Panc1 (cell line): ENCODE data around the gene TRAF3IP1. TPM values are rescaled to one million over a fixed set of nuclear protein-coding genes. Genes with fewer than 3 reads are reported as not detected.

ENCODE experiments used
- ATAC-seq: fragments of 200-7000 bp; cut with Tn5 transposase; 2 replicates; pipeline ENCODE4 v1.9.1; 2020; ENCODE audit warnings: mild to moderate bottlenecking, moderate library complexity
- BruUV-seq: library from RNA; stranded (reverse); fragments of 400-500 nt; replicated peaks from 2 replicates; lab custom pipeline; 2021; lab: Mats Ljungman, UMichigan
- CTCF ChIA-PET: fragments of 300-600 bp; sonication (Branson Sonifier 250); formaldehyde crosslinking; loops from one replicate; lab custom pipeline; 2022; ENCODE audit warnings: antibody characterized with exemption; lab: Charles Lee
- POLR2A ChIA-PET: fragments of 300-600 bp; sonication (Branson Sonifier 250); formaldehyde crosslinking; loops from one replicate; lab custom pipeline; 2022; ENCODE audit warnings: antibody characterized with exemption; lab: Charles Lee
- DNase-seq: peaks from one replicate; pipeline ENCODE4 v3.0.0-alpha.2; 2010; ENCODE audit warnings: low read depth, low spot score
- H3K27ac ChIP-seq: 2 replicates; pipeline ENCODE4 v1.5.1; 2011; ENCODE audit warnings: mild to moderate bottlenecking, low read length, inconsistent platforms
- H3K27me3 ChIP-seq: fragments of 200-500 bp; sonication (Bioruptor generic); 2 replicates; pipeline ENCODE4 v1.6.0; 2014; ENCODE audit warnings: low read length, inconsistent platforms; ENCODE audit not compliant: control insufficient read depth, insufficient read depth
- H3K36me3 ChIP-seq: fragments of 200-500 bp; sonication (Bioruptor generic); 2 replicates; pipeline ENCODE4 v1.5.1; 2014; ENCODE audit warnings: inconsistent platforms, mild to moderate bottlenecking, low read length, moderate library complexity; ENCODE audit not compliant: control insufficient read depth, insufficient read depth
- H3K4me1 ChIP-seq: 2 replicates; pipeline ENCODE4 v1.5.1; 2011; ENCODE audit warnings: inconsistent platforms, mild to moderate bottlenecking, low read length, moderate library complexity; ENCODE audit not compliant: control insufficient read depth, insufficient read depth
- H3K4me3 ChIP-seq, 2 experiments: 2 replicates each; pipeline ENCODE4 v1.5.1; 2011 to 2012; ENCODE audit warnings: low read depth in 2 of 2, low read length in 2 of 2, mild to moderate bottlenecking in 2 of 2, inconsistent platforms in 1 of 2, moderate library complexity in 1 of 2
- H3K9me3 ChIP-seq: fragments of 200-500 bp; sonication (Bioruptor generic); 2 replicates; pipeline ENCODE4 v1.5.1; 2014; ENCODE audit warnings: low read depth, mild to moderate bottlenecking, inconsistent platforms, low read length, moderate library complexity; ENCODE audit not compliant: control insufficient read depth, insufficient read depth
- CTCF ChIP-seq: fragments of 450-650 bp; IDR thresholded peaks from 2 replicates; pipeline ENCODE4 v1.5.1; 2017; ENCODE audit warnings: mild to moderate bottlenecking
- POLR2AphosphoS5 ChIP-seq: IDR thresholded peaks from 2 replicates; pipeline ENCODE4 v1.6.1; 2012; ENCODE audit warnings: mild to moderate bottlenecking, low read depth, low read length, moderate library complexity
- REST ChIP-seq, 2 experiments: IDR thresholded peaks; 2 replicates each; pipeline ENCODE4 v1.6.1; 2011 to 2012; ENCODE audit warnings: low read depth in 2 of 2, control low read depth in 1 of 2, low read length in 1 of 2, mild to moderate bottlenecking in 1 of 2, moderate library complexity in 1 of 2; ENCODE audit not compliant: insufficient read depth in 1 of 2
- SIN3A ChIP-seq: IDR thresholded peaks from 2 replicates; pipeline ENCODE4 v1.6.1; 2012; ENCODE audit warnings: low read depth, mild to moderate bottlenecking, low read length, moderate library complexity, borderline replicate concordance; ENCODE audit not compliant: insufficient read depth
- TCF7L2 ChIP-seq: IDR thresholded peaks from 2 replicates; pipeline ENCODE4 v1.6.1; 2011; ENCODE audit warnings: mild to moderate bottlenecking, low read depth, low read length, inconsistent platforms
- in situ Hi-C: cut with HindIII; loops from 2 replicates; pipeline ENCODE4 v1.10.0; 2016; ENCODE audit warnings: low sequenced_read_pairs, low pct_unique_long_range_greater_than_20kb
- intact Hi-C: fragments of 100-400 bp; cut with micrococcal nuclease; formaldehyde crosslinking; loops from one replicate; pipeline ENCODE4 v1.10.0; 2022; ENCODE audit not compliant: unreplicated experiment
- total RNA-seq: library from RNA; stranded (reverse); gene quantifications from one replicate; pipeline ENCODE4 v1.2.1, GENCODE V29; 2021; ENCODE audit not compliant: unreplicated experiment

TRAF3IP1 gene
- total RNA-seq, 1 experiment from 2014 or later: 23.4 TPM

GRCh38 chr2:238337846-238338245 lies 17.5 kb downstream of the TRAF3IP1 start:
- H3K27me3 ChIP-seq: no peaks in the 10 kb centered on the region
- no peaks in the 10 kb centered on the region for H3K9me3 ChIP-seq
- H3K27ac ChIP-seq: no peak overlapping the region
- TF ChIP-seq REST (IDR thresholded peaks at IDR 0.05; ENCODE audit: insufficient read depth in 1 of 2, low read depth in 2 of 2, low read length in 1 of 2) (no peak), POLR2AphosphoS5 (no peak), TCF7L2 (no peak), CTCF (no peak), SIN3A (no peak)
- no peaks in the 10 kb centered on the region for H3K36me3 ChIP-seq
- ATAC-seq: no peak
- intact Hi-C loops: no loop called here
- no peaks in the 10 kb centered on the region for H3K4me1 ChIP-seq
- ChIA-PET CTCF (no interaction called here), POLR2A (no interaction called here)
- in situ Hi-C loops: no loop called here
- H3K4me3 ChIP-seq: no peak overlapping the region
- BruUV-seq: no TSS peak
- DNase-seq: no peak

GRCh38 chr2:238338710-238339394 lies 18.5 kb downstream of the TRAF3IP1 start:
- Histone ChIP-seq H3K4me3 (no peak overlapping the region), H3K27ac (no peak overlapping the region), H3K27me3 (no peaks in the 10 kb centered on the region), H3K9me3 (no peaks in the 10 kb centered on the region), H3K36me3 (no peaks in the 10 kb centered on the region), H3K4me1 (no peaks in the 10 kb centered on the region)
- in situ Hi-C loops (no loop called here), intact Hi-C loops (no loop called here)
- ATAC-seq (0 out of 2 replicates have a peak, but pooled peaks have one; percentile 33), DNase-seq (no peak)
- ChIA-PET POLR2A (no interaction called here), CTCF (no interaction called here)
- BruUV-seq: no TSS peak
- TF ChIP-seq CTCF (no peak), TCF7L2 (no peak), SIN3A (no peak), REST (IDR thresholded peaks at IDR 0.05; ENCODE audit: insufficient read depth in 1 of 2, low read depth in 2 of 2, low read length in 1 of 2) (no peak), POLR2AphosphoS5 (no peak)
